ENCODE measurements around the gene CLDND2. TPM values are rescaled to one million over a fixed set of nuclear protein-coding genes. Genes with fewer than 3 reads are reported as not detected.
A peak's percentile ranks its signal among the peaks of the same experiment; 100 is the strongest.

CLDND2 gene
- total RNA-seq, 1 donor from 2014 or later: not detected

DNA sequence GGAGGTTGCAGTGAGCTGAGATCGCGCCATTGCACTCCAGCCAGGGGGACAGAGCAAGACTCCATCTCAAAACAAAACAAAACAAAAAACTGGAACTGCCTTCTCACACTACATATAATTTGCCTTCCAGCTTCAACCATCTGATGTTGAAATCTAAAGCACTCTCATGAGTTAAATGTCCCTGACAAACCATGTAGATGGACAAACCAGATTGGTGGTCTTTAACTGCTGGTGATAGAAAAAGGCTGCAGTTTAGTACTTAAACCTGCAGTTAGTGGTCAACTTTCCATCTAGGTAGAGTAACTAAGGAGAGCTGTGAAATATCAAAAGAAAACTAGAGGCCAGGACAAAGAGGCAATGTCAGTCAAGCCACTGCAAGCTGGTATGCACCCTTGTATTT is 27.4 kb upstream of the CLDND2 start:
- Histone ChIP-seq H3K9ac (no peak overlapping the region), H3K27ac (no peak overlapping the region), H3K4me3 (no peak overlapping the region), H3K4me2 (no peak overlapping the region), H3K79me2 (ENCODE audit: low read depth) (peaks cover 32% of the 10 kb centered on the region), H3K36me3 (no peaks in the 10 kb centered on the region), H4K20me1 (ENCODE audit: low read depth) (no peaks in the 10 kb centered on the region), H3F3A (ENCODE audit: low read depth) (peaks cover 42% of the 10 kb centered on the region), H3K27me3 (no peaks in the 10 kb centered on the region), H3K9me3 (ENCODE audit: low read depth) (no peaks in the 10 kb centered on the region), H3K4me1 (peaks cover 10% of the 10 kb centered on the region), H2AFZ (replicated peaks) (no peak overlapping the region)
- H3K36me3 Mint-ChIP-seq: peaks cover 2% of the 10 kb centered on the region
- H3K27me3 Mint-ChIP-seq (ENCODE audit: insufficient read depth, low read depth): peaks cover 2% of the 10 kb centered on the region
- peak overlapping the region; percentile 91 for H3K4me3 Mint-ChIP-seq
- peaks cover 12% of the 10 kb centered on the region for H3K4me1 Mint-ChIP-seq
- TF ChIP-seq EZH2phosphoT487 (IDR thresholded peaks at IDR 0.05) (no peak), EZH2 (IDR thresholded peaks at IDR 0.05) (no peak)
- TF ChIP-seq, protein P1, sequence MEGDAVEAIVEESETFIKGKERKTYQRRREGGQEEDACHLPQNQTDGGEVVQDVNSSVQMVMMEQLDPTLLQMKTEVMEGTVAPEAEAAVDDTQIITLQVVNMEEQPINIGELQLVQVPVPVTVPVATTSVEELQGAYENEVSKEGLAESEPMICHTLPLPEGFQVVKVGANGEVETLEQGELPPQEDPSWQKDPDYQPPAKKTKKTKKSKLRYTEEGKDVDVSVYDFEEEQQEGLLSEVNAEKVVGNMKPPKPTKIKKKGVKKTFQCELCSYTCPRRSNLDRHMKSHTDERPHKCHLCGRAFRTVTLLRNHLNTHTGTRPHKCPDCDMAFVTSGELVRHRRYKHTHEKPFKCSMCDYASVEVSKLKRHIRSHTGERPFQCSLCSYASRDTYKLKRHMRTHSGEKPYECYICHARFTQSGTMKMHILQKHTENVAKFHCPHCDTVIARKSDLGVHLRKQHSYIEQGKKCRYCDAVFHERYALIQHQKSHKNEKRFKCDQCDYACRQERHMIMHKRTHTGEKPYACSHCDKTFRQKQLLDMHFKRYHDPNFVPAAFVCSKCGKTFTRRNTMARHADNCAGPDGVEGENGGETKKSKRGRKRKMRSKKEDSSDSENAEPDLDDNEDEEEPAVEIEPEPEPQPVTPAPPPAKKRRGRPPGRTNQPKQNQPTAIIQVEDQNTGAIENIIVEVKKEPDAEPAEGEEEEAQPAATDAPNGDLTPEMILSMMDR (IDR thresholded peaks at IDR 0.05): no peak
- H3K9me3 Mint-ChIP-seq: peaks cover 7% of the 10 kb centered on the region
- DNase-seq (ENCODE audit: low spot score): no peak
- no peak overlapping the region for H3K27ac Mint-ChIP-seq

DNA sequence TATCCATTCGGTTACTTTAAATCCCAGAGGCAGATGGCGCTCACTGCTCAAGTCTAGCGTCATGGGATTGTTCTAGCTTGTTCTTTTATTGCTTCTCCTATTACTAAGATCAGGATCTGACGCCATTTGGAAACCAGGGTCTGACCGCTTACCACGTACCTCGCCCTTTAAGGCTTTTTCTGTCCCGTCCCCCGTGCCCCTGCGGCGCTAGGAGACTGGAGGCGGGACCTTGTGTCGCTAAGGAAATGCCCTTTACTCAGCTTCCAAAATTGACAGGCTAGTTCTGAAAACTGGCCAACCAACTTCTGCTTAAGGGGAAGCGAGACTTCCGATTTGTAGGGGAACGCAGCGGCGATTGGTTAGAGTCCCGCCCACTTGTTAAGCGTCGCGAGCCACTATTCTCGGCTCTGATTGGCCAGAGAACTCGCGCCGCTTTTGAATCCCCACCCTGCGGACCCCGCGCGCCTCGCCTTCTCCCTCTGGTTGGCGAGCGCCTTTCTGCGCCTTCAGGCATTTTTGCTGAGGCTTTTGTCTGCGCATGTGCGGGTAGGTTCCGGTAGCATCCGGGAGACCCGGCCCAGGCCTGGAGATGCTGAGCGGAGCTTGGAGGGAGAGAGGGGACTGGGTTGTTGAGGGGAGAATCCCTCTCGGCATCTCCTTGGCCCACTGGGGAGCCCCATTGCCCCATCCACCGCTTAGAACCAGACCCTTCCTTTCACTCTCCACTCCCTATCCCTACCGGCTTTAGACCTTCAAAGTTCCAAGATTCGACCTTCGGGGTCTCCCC is 25.4 kb upstream of the CLDND2 start:
- Mint-ChIP-seq H3K27me3 (ENCODE audit: insufficient read depth, low read depth) (peaks cover 2% of the 10 kb centered on the region), H3K4me3 (peak overlapping the region; percentile 91), H3K9me3 (no peaks in the 10 kb centered on the region), H3K27ac (peak overlapping the region; percentile 99), H3K4me1 (peaks cover 15% of the 10 kb centered on the region), H3K36me3 (no peaks in the 10 kb centered on the region)
- peaks cover 14% of the 10 kb centered on the region for H3K4me1 ChIP-seq
- H3K9ac ChIP-seq: peak overlapping the region; percentile 80
- no peaks in the 10 kb centered on the region for H3K27me3 ChIP-seq
- peak overlapping the region; percentile 98 for H3K4me2 ChIP-seq
- H3K36me3 ChIP-seq: no peaks in the 10 kb centered on the region
- TF ChIP-seq EZH2 (IDR thresholded peaks at IDR 0.05) (no peak), EZH2phosphoT487 (IDR thresholded peaks at IDR 0.05) (no peak)
- TF ChIP-seq, protein P1 (IDR thresholded peaks at IDR 0.05): no peak
- H3K79me2 ChIP-seq (ENCODE audit: low read depth): peaks cover 31% of the 10 kb centered on the region
- no peaks in the 10 kb centered on the region for H3K9me3 ChIP-seq (ENCODE audit: low read depth)
- no peaks in the 10 kb centered on the region for H4K20me1 ChIP-seq (ENCODE audit: low read depth)
- peaks cover 46% of the 10 kb centered on the region for H3F3A ChIP-seq (ENCODE audit: low read depth)
- peak overlapping the region; percentile 48 for H2AFZ ChIP-seq (replicated peaks)
- peak; percentile 100 for DNase-seq (ENCODE audit: low spot score)
- peak overlapping the region; percentile 82 for H3K27ac ChIP-seq
- peak overlapping the region; percentile 62 for H3K4me3 ChIP-seq

DNA sequence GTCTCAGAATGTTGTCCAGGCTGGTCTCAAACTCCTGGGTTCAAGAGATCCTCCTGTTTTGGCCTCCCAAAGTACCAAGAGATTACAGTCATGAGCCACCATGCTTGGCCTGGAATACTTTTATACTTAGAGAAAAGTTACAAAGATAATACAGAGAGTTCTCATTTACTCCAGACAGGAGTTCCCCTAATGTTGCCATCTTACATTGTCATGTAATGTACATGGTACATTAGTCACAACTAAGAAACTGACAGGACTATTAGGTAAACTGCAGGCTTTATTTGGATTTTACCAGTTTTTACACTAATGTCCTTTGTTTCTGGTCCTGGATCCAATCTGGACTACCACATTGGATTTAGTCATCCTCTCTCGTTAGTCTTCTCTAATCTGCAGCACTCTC is 23.9 kb upstream of the CLDND2 start:
- Histone ChIP-seq H3K9ac (no peak overlapping the region), H3K4me2 (no peak overlapping the region), H3K4me3 (no peak overlapping the region), H3F3A (ENCODE audit: low read depth) (peaks cover 39% of the 10 kb centered on the region), H3K36me3 (no peaks in the 10 kb centered on the region), H3K4me1 (peaks cover 25% of the 10 kb centered on the region), H3K27ac (no peak overlapping the region), H2AFZ (replicated peaks) (no peak overlapping the region), H3K9me3 (ENCODE audit: low read depth) (no peaks in the 10 kb centered on the region), H4K20me1 (ENCODE audit: low read depth) (no peaks in the 10 kb centered on the region), H3K79me2 (ENCODE audit: low read depth) (peaks cover 22% of the 10 kb centered on the region), H3K27me3 (no peaks in the 10 kb centered on the region)
- Mint-ChIP-seq H3K27ac (no peak overlapping the region), H3K27me3 (ENCODE audit: insufficient read depth, low read depth) (peaks cover 6% of the 10 kb centered on the region), H3K36me3 (no peaks in the 10 kb centered on the region), H3K4me1 (peaks cover 25% of the 10 kb centered on the region), H3K9me3 (no peaks in the 10 kb centered on the region), H3K4me3 (peak overlapping the region; percentile 37)
- no peak for TF ChIP-seq EZH2phosphoT487 (IDR thresholded peaks at IDR 0.05)
- no peak for TF ChIP-seq EZH2 (IDR thresholded peaks at IDR 0.05)
- TF ChIP-seq, protein P1 (IDR thresholded peaks at IDR 0.05): no peak
- no peak for DNase-seq (ENCODE audit: low spot score)

All from neural progenitor cell (in vitro differentiated cells).